GM19043 (cell line): ENCODE results near the gene ZFPM1.

Source experiments
- ATAC-seq: cut with Tn5 transposase; IDR thresholded peaks from one replicate; pipeline ENCODE4 v1.9.1; 2021; ENCODE audit warnings: low read depth; ENCODE audit not compliant: unreplicated experiment

Gene ZFPM1

DNA sequence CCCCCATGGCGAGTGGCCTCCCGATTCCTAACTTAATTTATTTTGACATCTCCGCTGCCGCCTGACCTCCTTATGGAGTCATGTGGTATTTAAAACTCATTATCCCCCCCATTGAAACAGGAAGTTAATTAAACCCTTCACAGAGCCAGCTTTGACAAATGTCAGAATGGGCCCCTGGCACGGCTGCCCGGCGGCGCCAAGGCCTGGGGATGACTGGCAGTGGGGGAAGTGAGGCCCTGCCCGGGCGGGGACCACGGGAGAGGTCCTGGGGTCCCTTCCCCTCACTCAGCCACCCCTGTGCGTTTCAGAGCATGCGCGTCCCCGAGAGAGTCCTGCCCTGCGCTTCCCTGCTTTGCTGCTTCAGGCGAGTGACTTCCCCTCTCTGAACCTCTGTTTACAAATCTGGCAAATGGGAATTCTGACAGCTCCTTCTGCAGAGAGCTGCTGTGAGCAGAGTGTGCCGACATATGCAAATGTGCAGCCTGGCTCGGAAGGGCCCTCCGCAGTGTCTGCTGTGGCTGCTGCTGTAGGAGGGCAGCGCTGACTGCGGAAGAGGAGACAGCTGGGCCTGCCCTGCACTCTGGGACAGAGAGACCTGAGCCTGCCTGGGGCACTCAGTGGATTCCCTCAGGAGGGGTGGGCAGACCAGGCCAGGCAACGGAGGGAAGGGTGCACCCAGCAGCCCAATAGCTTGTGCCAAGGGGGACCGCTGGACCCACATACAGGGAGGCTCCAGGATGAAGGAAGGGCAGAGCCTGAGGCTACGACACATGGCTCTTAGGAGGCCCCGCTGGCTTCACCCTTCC is 4.4 kb upstream of the ZFPM1 start:
- ATAC-seq: no peak

DNA sequence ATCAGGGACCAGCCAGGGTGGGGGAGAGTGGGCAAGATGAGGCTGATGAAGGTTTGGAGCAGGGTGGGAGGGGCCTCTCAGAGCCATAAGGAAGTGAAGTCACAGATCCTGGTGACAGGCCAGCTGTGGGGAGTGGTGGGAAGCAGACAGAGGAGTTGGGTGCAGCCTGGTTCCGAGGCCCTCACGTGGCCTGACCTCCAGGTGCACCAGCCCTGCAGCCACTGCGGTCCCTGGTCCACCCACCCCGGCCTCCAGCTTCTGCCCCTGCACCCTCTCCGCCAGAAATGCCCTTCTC is 3.9 kb upstream of the ZFPM1 start:
- ATAC-seq: no peak

- ATAC-seq: no peak
These were observed 1.2 kb upstream of the ZFPM1 start for GRCh38 chr16:88451586-88452481.

DNA sequence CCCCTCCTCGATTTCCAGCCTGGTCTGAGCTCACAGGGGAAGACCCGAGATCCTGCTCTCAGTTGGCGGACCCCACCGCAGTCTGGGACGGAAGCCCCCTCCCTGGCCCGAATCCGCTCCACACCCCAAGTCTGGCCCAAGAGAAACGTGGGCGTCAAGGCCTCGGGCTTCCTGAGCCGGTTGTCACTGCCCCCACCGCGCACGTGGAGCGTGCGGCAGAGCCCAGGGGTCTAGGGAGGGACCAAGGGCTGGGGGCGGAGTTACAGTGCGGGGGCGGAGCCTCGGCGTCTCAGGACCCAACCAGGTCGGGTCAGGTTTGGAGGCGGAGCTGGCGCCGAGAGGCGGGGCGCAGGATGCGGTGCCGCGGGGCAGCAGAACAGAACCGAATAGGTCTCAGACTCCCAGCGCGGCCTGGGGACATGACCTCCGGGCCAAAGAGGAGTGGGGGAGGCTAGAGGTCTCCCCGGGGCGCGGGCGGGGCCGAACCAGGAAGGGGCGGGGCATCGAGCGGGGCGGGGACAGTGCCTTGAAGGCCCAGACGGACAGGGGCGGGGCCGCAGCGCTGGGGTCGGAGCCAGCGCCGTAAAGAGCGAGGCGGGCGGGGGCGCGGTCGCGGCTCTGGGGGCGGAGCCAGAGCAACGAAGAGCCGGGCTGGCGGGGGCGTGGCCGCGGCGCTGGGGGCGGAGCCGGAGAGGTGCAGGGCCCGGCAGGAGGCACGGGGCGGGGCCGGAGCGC is 431 bp upstream of the ZFPM1 start:
- peak; percentile 45 for ATAC-seq

- no peak for ATAC-seq
These were observed 787 bp downstream of the ZFPM1 start for GRCh38 chr16:88453611-88454522.

DNA sequence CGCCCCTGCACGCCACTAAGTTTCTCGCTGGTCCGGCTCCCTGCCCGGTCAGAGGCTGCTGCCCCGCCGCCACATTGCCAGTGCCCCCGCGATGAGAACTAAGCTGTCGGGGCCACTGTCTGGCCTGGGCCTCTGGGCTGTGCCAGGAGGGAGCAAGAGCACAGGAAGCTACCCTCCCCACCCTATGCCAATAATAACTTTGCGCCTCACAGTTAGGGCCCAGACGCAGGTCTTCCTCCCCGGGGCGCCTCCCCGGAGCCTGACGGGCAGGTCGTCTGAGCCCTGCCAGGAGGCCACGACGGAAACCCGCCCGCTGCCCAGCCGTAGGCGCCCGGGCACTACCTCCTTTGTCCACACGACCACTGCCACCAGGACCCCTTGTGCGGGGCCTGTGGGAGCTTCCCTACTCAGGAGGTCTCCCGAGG is 1.5 kb downstream of the ZFPM1 start:
- ATAC-seq: no peak

DNA sequence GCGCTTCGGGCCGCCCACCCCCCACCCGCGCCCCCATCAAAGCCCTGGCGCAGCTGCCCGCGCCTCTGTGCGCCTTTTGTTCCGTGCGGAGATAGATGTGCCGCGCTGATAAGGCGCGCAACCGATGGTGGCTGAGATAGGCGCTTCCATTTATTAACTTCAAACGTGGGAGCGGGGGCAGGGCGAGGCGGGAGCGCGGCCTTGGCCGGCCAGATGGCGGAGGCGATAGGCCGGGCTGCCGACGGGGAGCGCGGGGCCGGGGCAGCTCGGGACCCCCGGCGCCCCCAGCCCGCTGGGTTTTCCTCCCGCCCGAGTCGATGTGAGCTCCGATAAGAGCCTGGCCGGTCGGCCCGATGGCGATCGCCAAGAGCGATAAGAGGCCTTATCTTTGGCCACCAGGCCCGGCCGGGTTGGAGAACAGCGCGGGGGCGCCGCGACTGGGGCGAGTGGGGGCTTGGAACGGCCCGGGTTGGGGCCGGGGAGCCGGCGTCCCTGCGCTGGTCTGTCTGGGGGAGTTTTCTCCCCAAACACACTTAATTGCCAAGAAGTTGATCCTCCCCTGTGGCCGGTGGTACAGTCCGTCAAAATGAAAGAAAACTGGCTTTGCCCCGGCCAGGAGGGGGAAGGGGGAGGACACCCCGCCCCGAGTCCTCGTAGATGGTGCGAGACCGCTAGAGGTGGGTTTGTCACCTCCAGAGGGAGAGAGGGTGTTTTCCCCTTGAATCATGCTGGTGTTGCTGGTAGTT is 2.7 kb downstream of the ZFPM1 start:
- ATAC-seq: peak; percentile 30

- ATAC-seq: no peak
These were observed 3.5 kb downstream of the ZFPM1 start for GRCh38 chr16:88456356-88457292.

DNA sequence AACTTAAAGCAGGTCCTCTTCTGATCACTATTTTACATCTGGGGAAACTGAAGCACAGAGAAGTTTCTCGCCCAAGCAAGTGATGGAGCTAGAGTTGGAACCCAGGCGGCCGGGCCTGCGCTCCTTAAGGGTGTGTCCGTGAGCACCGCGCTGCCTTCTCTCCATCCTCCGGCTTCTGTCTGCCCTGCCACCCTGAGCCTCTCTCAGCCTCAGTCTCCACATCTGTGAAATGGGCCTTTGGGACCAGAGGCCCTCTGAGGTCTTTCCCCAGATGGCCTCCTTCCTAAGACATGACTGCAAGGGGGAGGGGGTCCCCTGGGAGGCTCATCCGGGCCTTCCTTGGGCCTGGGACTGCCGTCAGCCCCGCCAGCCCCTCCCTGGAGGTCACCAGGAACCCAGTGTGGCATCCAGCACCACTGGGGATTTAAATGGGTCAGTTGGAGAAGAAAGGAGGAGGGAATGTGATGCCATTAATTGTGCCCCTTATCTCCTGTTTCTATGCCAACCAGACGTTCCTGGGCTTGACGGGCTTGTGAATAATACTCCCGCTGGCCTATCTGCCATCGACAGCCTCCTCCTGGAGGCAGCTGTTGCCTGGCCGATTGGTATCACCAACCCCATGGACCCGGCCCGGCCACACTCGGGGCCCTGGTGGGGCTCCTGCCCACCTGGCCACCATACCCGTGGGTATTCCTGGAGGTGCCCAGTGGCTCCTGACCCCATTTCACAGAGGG is 5.1 kb downstream of the ZFPM1 start:
- ATAC-seq: no peak

DNA sequence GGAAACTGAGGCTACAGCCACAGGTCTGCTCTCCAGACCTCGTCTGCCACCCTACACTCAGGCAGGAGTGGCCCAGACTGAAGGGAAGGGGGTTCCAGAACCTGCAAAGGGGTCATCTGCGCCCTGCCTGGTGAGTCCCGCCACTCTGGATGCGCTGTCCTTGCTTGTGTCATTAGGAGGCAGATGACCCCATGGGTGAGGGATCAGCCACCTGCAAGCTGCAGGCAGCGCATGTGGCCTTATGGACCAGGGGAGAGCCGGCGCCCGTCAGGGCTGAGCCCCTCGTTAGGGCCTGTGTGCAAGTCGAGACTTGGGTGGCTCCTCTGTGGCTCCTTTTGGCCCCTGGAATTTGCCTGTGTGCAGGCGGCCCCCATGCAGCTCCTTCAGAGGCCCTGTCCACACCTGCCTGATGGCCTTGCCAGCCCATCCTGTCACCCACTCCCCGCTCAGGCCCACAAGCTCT is 5.7 kb downstream of the ZFPM1 start:
- ATAC-seq: no peak

GRCh38 chr16:88459366-88460073 is 6.4 kb downstream of the ZFPM1 start:
- ATAC-seq: no peak

GRCh38 chr16:88460496-88461330 is 7.6 kb downstream of the ZFPM1 start:
- no peak for ATAC-seq

- no peak for ATAC-seq
These were observed 8.5 kb downstream of the ZFPM1 start for GRCh38 chr16:88461331-88462269.

DNA sequence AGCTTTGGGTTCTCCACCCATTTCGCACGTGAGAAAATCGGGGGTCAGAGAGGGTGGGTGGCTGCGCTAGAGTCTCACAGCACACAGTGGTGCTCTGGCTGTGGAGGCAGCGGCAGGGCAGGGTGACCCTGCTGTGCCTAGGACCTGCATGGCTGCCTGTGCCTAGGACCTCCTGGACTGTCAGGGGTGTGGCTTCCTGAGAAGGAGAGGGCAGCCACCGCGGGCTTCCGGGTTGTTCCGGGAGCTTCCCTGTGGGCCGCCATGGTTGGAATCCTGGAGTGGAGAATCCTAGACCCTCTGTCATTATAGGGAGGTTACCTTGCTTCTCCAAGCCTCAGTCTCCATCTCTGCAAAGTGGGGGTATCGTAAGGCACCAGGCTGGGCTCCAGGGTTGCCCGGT is 9.3 kb downstream of the ZFPM1 start:
- no peak for ATAC-seq

DNA sequence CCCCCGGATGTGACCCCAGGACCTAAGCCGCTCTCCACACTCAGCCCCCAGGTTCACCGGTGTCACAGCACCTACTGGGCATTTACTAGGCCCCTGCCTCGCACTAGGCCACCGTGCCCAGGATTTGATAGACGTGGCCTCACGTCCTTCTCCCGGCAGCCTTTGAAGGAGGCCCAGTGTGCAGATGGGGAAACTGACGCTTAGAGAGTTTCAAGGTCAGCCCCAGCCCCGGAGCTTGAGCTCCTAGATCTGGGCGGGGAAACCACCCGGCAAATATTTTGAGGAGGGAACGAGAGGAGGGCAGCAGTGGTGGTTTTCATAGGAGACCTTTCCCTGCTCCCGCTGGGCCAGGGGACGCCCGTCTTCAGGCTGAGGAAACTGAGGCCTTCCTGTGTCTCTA is 10.3 kb downstream of the ZFPM1 start:
- no peak for ATAC-seq
